Suppressor macrophage treated with lipopolysaccharide for 4 hours (primary cell): ENCODE measurements around the gene PRICKLE3.
A peak's percentile ranks its signal among the peaks of the same experiment; 100 is the strongest.
"Not testable (repeated sequence)": the region's sequence is repeated elsewhere in the genome, so short reads cannot be mapped to it uniquely, and the experiment has no call there.

Source experiments
- DNase-seq: peaks from one replicate; pipeline ENCODE4 v3.0.0-alpha.2; 2020

PRICKLE3 gene

GRCh38 chrX:49178537-49178936 lies 7.6 kb downstream of the PRICKLE3 start:
- DNase-seq: no peak

DNA sequence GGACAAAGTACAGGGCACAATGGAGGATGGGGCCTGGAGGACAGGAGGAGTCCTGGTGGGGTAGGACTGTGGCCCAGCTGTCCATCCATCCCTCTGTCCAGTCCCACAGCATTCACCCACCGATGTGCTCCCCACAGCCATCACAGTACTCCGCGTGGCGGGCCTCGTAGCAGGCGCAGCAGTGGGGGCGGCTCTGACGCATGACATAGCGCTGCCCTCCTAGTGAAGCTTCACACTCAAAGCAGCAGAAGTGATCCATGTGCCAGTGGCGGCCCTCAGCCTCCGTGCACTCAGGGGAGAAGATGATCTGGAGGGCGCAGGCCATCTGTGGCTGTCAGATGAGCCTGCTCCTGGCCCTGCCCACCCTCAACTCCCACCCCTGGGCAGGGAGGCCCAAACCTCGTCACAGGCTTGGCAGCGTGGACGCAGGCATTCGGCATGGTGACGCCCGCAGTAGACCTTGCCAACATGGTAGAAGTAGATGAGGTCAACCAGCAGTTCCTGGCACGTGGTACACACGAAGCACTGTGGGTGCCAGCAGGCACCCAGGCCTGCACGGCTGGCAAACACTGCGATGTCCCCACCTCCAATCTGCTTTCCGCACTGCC lies 8.2 kb downstream of the PRICKLE3 start:
- DNase-seq: no peak

GRCh38 chrX:49177338-49177833 lies 8.8 kb downstream of the PRICKLE3 start:
- no peak for DNase-seq

GRCh38 chrX:49176421-49177326 lies 9.5 kb downstream of the PRICKLE3 start:
- peak; percentile 28 for DNase-seq

DNA sequence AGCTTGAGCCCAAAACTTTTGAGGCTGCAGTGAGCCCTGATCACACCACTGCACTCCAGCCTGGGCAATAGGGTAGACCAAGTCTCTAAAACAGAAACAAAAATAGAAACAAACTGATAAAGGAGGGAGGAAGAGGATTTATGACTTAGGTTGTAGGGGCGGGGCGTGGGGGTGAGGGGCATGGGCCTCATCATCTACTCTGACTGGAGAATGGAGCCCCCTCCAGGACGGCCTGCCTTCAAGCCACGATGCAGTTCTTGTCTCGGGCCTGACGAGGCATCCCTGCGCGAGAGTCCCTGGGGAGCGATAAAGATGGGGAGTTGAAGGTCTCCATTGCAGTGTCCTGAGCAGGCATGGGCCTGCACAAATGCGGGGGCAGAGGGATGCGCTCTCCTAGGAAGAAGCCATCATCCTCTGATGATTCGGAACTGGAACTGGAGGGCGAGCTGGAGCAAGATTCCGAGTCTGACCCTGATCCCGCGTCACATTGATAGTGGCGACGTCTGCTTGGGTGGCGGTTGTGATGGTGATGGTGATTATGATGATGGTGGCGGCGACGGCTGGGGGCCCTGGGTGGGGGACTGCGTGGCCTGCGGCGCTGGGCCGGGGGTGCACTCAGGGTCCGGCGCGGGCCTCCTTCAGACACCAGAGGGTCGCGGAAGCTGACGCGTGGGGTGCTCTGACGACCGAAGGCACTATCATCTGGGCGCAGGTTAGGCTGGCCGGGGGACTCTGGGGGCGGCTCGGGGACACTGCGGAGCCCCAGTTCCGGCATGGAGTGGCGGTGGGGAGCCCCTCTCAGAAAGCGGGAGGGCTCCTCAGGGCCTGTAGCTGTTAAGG lies 10.5 kb downstream of the PRICKLE3 start:
- DNase-seq: no peak

DNA sequence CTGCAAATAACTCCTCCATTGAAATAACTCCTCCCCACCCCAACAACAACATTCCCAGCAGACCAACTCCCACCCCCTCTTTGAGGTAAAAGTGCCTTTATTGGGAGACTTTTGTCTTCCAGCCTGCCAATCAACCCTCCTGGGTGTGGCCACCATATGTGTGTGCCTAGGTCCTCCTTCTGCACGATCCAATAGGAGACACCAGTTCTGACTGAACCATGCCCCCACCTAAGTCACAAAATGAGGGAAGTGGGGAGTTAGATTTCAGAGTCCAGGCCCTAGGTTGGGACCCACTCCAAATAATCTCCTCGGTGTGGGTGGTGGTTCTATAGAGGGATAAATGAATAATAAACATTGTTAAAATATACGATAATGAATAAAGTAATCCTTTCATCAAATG lies 11.4 kb downstream of the PRICKLE3 start:
- no peak for DNase-seq

DNA sequence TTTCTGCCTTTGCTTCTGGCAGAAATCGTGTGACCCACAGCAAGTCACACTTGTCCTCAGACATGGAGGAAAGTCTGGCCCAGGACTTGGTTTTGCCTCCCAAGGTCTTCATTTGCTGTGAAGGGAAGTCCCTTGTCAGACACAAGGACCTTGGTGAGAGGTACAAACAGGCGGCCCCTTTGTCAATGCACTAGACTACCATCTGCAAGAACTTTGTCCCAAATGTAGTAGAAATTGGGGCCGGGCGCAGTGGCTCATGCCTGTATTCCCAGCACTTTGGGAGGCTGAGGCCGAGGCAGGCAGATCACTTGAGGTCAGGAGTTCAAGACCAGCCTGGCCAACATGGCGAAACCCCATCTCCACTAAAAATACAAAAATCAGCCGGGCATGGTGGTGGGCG lies 12.6 kb downstream of the PRICKLE3 start:
- not testable (repeated sequence) for DNase-seq

GRCh38 chrX:49172280-49172780 lies 13.8 kb downstream of the PRICKLE3 start:
- DNase-seq: peak; percentile 60

DNA sequence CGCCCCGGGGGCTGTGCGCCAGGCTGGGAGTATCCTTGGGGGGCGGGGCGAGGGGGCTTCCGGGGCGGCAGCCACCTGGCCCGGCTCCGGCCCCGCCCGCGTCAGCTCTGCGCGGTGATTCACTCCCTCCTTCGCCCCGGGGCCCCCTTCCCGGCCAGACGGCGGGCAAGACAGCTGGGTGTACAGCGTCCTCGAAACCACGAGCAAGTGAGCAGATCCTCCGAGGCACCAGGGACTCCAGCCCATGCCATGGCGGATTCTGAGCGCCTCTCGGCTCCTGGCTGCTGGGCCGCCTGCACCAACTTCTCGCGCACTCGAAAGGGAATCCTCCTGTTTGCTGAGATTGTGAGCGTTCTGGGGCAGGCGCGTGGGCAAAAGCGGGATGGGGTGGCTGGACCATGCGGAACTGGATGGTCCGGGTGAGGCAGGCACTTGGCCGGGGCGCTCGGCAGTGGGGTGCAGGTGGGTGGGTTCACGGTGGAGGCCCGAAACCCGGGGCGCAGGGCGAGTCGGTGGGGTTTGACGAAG lies 14.4 kb downstream of the PRICKLE3 start, which contains the start of gene PLP2:
PLP2 (plus strand) TSS at position 147 of the 528 bp plus-strand sequence; CDS start at position 250, 103 bp downstream.
- DNase-seq: peak; percentile 42

DNA sequence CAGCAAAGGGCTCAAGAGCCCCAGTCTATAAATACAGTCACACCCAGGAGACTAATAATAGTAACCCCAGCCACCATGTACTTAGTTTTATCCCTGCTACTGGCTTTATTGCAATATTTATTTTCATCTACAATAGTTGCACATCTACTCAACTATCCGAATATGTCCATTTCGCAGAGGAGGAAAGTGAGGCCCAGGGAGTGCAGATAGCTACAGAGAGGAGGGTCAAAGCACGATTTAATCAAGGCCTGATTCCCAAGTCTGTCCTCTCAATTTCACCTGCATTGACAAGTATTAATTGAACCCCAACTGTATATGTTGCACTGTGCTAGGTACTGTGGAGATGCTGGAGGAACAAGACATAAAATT lies 18.4 kb downstream of the PRICKLE3 start:
- DNase-seq: no peak

DNA sequence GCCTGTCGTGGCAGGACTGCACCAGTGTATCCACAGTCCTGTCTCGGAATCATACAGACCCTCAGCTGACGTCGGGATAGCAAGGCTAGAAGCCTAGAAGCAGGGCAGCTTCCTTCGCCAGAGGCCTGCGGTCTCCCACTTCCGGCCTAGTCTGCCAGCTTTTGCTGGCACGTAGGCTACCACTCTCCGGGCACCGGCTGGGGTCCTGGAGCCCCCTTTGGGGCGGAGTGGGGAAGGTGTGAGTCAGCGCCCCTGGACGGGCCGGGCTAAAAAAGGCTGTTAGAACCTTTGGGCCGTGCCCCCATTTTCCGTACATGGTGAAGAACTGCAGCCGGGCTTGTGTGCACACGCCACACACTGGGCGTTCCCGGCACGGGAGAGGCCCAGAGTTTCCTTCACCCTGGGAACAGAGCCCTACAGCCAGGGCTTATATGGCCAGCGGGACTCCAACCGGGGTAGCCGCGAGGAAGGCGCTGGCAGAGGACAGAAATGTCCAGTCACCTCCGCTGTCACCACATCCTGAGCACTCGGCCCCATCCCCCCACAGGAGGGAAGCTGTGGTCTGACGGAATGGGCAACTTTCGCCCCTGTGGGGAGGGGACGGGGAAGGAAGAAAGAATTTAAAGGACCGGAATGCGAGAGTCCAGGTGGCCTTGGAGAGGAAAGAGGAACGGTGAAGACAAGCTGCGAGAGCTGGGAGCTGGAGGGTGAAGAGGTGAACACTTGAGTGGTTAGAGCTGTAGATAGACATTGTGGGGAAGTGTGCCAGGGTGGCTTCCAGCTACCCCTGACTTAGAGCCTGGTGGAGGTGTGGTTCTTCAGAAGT lies 19.0 kb downstream of the PRICKLE3 start:
- DNase-seq: peak; percentile 60

- DNase-seq: peak; percentile 19
Measured at GRCh38 chrX:49165901-49166881, 20.0 kb downstream of the PRICKLE3 start.

DNA sequence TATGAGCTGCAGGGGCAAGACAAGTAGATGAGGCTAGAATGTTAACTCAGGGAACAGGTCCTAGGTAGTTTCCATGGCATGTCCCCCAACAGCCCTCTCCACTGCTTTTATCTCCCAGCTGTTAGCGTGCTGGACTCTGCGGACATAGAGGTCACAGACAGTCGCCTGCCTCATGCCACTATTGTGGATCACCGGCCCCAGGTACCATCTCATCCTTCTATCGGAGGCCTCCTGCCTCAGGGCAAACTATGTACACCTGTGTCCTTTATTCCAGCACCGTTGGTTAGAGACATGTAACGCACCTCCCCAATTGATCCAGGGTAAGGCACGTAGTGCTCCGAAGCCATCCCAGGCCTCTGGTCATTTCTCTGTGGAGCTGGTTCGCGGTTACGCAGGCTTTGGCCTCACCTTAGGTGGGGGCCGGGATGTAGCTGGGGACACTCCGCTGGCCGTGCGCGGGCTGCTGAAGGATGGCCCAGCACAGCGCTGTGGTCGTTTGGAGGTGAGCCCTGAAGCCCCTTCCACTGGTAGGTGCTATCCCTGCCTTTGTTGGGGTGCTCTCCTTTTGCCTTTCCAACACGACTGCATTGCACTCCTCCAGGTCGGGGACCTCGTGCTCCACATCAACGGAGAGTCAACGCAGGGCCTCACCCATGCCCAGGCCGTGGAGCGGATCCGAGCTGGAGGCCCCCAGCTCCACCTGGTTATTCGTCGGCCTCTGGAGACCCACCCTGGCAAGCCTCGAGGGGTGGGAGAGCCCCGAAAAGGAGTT lies 21.4 kb downstream of the PRICKLE3 start:
- no peak for DNase-seq

DNA sequence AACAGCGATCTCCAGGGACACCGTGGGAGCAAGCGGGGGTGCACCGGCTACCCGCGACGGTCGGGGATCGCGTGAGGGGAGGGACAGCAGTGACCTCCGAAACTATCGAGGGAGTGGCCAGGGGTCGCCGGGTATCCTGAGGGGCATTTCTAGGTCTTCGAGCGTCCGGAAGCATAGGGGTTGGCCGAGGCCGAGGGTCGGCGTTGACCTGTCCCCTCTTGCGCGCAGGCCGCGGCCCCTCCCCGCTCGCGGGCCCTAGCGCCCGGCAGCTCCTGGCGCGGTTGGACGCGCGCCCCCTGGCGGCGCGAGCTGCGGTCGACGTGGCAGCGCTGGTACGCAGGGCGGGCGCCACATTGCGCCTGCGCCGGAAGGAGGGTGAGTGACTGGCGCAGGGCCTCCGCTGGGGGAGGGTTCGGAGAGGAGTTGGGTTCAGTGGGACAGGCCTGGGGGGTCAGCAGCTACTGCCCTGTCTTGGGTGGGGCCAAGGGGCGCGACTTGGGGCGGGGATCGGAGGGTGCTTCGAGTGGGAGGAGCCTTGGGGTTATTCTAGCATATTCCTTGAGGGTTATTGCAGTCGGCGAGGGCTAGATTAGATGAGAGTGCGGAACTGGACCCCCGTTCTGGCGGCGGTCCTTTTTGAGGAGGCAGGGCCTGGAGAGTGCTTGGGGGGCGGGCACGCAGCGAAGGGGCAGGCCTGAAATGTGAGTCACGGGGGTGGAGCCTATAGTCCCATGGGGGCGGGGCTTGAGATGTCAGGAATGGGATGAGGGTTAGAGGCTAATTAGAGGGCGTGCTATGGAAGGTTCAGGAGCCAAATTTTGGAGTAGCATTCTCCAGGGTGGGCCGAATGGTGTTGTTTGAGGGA lies 22.4 kb downstream of the PRICKLE3 start:
- peak; percentile 90 for DNase-seq

- no peak for DNase-seq
Measured at GRCh38 chrX:49162620-49163019, 23.6 kb downstream of the PRICKLE3 start, which contains the start of gene MAGIX. Gene MAGIX (plus strand): TSS chrX:49162758. CDS start chrX:49162890, 132 bp downstream.

DNA sequence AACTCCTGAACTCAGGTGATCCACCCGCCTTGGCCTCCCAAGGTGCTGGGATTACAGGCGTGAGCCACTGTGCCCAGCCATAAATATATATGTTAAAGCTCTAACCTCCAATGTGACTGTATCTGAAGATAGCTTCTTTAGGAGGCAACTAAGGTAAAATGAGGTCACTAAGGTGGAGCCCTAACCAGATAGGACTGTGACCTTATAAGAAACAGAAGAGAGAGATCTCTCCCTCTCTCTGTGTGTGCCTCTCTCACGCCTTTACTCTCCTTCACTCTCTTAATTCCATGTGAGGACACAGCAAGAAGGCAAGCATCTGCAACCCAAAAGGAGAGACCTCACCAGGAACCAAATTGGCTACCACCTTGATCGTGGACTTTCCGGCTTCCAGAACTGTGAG lies 24.5 kb downstream of the PRICKLE3 start:
- no peak for DNase-seq

GRCh38 chrX:49160908-49161307 lies 25.3 kb downstream of the PRICKLE3 start:
- no peak for DNase-seq

DNA sequence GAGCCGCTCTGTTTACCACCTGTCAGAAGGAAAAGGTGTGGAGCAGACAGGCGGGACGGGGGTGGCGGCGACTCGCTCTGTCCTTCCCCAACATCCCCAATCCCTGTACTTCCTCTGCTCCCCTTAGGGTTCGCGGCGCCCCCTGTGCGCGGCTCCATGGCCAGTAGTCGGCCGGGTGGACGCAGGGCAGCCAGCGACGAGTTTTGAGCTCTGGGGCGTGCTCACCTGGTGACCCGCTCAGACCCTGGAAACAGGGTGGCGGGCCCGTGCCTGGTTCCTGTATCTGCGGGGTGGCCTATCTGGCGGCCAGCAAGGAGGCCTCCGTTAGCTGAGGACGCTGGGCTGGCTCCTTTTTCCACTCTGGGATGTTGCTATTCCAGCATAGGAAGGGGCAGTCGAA lies 29.0 kb downstream of the PRICKLE3 start:
- DNase-seq: no peak
